Renal pelvis (tissue), 4 donors: ENCODE results near the gene NTN1. TPM values are rescaled to one million over a fixed set of nuclear protein-coding genes. Genes with fewer than 3 reads are reported as not detected.

Source experiments
- DNase-seq: peaks from one replicate; pipeline ENCODE4 v3.0.0-alpha.2; 2013
- polyA plus RNA-seq, 3 donors: library from polyadenylated mRNA; unstranded; fragments of 120-200 nt; gene quantifications; one replicate each; pipeline ENCODE4 v1.2.1, GENCODE V29; 2013; ENCODE audit not compliant: insufficient read length in 3 of 3

The NTN1 gene
- polyA plus RNA-seq, 3 donors: 0.90 to 5.1 (median 3.4) TPM

DNA sequence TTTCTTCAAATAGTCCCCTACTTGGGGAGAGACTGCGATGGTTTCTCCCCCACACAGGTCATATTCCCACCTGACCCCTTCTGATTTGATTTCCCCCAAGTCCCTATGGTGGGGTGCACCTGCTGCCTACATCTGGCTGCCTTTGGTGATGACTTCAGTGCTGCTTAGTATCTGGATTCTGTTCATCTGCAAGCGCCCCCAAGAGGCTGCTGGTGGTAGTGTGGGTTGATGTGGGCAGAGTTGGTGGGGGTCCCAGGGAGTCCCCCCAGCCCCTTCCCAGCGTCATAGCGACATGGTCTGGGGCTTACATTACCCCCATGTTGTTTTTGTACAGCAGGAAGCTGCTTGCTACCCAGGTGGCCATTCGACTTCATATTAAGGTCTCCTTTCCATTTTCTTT lies 99.2 kb downstream of the NTN1 start:
- no peak for DNase-seq

DNA sequence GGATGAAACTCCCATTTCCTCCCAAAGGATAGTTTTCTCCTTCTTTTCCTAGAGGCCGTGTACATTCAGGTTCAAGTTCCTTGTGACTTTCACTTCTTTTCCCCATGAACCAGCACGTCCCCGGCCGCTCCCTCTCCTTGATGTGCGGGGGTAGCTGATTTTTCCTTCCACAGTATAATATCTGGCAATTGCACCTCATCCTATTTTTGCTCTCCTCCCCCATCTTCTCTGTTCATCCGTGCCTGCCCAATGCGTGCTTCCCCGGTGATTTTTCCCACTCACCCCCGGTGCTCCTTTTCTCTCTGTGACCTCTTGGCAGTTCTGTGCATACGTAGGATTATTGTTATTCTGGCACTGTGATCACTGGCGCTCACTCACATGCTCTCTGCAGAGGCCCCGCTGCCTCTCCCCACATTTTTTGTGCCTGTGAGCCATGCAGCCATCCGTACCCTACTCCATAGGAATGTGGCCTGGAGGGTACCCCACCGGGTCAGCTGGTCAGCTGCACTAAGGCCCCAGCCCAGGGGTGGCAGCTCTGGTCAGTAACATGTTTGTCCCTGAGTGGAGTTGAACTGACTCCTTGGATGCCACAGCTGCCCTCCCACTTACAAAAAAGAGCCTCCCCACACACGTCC lies 100.0 kb downstream of the NTN1 start:
- no peak for DNase-seq

DNA sequence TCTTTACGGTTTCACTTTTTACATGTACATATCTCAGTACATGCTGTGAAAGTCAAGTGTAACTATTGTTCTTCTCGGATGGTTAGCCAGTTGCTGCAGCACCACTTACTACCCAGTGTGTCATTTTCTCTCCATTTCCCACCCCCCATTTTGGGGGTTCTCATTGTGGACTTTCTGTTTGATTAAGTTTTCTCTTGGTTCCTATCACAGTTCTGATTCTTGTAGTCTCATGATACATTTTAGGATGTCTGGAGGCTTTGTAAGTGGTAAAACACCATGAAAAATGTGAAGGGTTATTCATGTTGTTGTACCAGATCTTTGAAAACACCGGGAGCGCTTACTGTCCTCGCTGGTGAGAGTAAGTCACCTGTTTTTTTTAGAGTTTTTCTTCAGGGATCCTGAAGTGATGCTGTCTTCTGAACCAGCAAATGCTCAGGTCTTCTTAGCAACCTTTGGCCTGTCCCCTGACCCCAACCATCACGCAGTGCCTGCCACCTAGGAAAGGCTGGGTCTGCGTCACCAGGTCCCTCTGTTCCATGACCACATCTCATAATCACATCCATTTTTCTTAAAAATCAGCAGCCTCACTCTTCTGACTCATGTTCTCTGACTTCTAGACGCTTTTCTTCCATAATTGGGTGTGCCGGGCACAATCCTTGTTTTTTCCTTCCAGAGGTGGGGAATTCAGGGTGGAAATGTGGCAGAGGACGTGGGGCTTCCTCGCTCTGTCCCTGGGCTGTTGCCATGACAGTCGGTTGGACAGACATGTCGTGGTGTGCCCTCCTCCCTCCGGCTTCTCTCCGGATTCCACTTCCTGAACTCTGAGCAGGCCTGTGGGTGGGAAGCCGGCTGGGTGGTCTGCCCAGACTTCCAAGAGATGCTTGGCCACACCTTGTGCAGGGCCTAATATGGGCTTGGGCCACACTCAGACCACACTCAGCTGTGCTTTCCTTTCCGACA lies 102.6 kb downstream of the NTN1 start:
- DNase-seq: no peak

DNA sequence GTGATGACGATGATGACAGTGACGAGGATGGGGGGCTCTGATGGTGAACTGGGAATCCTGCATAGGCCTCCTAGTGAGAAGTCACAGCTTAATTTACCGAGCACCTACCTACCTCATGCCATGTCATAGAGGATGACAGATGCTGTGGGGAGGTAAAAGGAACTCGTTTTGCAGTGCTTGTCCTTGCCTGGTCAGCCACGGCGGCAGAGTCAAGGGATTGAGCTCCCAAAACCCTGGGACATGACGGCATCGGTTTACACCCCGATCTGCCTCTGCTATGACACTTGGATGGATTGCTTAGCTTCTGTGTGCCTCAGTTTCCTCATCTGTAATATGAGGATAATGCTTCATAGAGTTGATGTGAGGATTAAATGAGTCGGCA lies 103.2 kb downstream of the NTN1 start:
- no peak for DNase-seq

DNA sequence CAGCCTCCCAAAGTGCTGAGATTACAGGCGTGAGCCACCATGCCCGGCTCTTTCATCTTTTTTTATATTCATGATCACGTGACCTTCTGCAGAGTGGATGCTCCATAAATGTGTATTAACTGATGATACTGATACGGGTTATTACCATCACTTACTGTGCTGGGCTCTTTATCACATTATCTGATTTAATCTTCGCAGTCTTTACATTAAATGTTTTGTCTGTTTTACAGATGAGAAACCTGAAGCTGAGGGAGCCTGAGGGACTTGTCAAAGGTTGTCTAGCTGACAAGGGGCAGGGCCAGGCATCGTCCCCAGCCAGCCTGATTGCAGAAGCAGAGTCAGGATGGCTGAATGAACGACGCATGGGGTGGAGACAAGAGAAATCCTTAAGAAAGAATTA lies 104.4 kb downstream of the NTN1 start:
- DNase-seq: no peak

DNA sequence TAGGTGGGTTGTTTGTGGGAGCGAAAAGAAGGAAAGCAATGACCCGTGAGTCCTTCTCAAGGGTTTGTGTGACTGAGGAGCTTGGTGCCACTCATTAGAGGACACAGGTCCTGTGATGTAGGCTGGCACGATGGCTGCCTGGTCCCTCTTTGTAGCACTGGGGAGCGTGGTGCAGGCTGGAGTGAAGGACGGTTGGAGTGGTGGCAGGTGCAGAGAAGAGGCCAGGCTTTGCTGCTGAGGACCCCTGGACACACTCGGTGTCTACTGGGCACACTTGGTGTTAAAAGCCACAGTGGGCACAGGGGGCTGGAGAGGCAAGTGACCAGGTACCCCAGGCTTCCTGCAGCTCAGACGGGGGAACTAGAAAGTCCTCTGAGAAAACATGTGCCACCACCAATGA lies 106.0 kb downstream of the NTN1 start:
- no peak for DNase-seq

DNA sequence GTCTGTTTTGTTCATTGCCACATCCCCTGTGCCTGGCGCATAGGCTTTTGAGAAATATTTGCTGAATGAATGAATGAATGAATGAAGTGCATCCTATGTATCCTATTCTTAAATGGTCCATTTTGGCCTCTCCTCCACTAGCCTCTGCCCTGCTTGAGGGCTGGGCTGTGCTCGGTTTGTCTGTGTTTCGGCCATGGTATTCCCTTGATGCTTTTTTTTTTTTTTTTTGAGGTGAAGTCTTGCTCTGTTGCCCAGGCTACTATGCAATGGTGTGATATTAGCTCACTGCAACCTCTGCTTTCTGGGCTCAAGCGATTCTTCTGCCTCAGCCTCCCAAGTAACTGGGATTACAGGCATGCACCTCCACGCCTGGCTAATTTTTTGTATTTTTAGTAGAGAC lies 110.1 kb downstream of the NTN1 start:
- no peak for DNase-seq

DNA sequence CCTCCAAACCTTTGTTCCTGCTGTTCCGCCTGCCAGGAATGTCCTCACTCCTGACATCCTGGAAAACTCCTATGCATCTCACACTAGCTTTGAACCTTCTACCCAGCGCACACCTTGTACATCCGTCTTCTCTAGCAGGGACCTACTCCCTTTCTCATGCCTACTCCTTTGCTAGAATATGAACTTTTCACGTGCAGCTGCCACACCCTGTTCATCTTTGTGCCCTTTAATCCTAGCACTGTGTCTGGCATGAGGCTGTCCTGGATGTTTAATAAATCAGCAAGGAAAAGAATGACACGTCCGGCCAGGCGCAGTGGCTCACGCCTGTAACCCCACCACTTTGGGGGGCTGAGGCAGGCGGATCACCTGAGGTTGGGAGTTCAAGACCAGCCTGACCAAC lies 111.0 kb downstream of the NTN1 start:
- DNase-seq: no peak

DNA sequence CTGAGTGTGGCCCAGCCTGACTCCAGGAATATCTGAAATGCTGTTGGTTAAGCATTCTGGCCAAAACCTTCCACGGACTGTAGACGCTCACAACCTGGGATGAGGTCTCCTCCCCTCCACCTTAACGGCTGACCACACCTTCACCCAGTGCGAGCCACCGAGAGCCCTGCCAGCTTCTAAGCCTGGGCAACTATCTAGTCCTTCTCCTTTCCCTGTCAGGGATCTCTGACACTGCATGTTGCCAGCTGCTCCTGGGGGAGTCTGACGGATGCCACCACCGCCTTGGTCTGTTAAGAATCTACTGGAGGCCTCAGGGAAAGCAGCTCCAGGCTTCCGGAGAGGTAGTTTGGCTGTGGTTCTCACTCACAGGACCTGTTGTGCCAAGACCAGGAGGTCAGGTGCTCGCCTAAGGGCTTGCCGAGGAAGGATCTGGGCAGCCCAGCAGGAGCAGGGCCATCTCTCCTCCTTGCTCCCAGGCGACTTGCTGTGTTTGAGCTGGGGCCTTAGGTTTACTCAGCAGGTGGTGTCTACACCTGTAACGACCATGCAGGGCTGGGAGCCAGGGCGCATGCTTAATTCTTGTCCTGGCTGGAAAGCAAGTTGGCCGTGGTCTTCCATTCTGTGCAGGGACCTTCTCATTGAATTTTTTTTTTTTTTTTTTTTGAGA lies 111.8 kb downstream of the NTN1 start:
- DNase-seq: no peak

DNA sequence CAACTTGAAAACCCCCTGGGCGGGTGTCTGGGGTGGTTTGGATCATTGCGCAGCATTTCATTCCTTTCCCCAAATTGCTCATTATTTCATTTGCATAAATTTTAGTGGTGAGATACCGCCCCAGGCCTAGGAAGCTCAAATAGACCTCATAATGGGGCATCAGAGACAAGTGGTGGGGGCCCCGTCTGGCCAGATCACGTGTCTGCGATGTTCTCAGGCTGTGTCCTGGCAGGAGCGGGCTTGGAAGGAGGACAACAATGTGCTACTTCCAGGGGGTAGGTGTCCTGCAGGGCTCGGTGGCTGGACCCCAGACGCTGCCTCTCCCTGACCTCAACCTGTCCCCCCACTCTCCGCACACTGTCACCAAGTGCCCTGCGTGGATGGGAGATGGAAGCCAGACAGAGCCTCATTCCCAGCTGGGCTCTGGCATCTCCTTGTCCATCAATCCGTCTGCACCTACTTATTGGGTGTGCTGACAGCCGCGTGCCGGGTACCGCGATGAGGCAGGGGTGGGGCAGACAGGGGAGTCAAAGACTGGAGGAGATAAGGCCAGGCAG lies 116.9 kb downstream of the NTN1 start:
- no peak for DNase-seq

DNA sequence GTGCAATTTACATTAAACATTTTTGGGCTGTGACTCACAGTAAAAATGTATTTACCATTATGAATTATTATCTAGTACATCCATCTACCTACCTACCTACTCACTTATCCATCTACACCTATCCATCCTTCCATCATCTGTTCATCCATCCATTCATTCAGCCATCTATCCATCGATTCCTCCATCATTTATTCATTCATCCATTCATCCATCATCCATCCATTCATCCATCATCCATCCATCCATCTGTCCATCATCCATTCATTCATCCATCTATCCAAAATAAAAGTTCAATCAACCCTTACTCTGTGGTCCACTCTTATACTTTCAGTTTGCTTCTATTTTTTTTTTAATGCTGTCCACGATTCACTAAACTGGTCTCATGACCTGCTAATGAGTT lies 118.4 kb downstream of the NTN1 start:
- DNase-seq: no peak

DNA sequence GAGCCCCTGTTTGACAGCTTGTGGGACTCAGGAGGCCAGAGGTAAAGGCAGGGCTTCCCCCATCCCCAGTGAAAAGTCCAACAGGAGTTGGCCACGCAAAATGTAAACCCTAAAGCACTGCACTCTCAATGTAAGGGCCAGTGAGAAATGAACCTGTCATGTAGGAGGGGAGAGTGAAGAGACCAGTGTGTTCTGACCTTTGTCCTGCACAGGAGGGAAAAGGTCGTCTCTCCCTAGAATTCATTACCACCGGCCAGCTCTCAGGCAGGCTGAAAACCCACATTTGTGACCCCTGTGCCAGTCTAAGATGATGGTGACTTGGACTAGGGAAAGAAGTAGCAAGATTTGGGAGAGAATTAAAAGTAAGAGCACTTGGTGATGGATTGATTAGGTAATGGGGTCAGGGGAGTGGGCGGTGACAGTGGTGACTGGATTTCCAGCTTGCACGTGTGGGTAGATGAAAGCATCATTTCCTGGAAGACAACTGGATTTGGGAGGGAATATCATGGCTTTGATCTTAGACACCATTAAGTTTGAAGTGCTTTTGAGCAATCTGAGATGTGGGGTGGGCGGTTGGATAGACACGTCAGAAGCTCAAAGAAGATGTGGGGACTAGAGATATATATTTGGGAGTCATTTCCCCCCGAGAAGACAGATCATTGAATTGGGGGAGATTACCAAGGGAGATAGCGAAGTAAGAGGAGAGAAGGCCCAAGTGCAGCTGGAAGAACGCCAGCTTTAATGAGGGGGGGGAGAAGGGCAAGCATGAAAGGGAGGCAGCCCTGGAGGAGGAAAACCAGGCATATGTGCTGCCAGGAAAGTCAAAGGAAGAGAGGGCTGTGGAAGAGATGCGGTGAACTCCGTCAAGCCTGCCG lies 119.5 kb downstream of the NTN1 start:
- peak; percentile 64 for DNase-seq

DNA sequence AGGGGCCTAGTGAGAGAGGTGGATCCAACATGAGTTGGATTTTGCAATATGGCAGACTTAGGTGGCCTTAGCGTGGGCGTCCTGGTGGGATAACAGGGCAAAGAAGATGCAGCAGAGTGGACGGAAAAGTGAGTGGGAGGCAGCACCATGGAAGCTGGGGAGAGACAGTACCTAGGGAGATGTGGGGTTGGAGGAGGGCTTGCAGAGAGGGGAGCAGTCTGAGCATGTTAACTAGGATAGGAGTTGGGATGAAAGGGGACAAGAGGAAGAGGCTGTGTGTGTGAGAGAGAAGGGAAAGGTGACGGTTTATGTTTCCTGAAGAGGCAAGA lies 120.1 kb downstream of the NTN1 start:
- no peak for DNase-seq

DNA sequence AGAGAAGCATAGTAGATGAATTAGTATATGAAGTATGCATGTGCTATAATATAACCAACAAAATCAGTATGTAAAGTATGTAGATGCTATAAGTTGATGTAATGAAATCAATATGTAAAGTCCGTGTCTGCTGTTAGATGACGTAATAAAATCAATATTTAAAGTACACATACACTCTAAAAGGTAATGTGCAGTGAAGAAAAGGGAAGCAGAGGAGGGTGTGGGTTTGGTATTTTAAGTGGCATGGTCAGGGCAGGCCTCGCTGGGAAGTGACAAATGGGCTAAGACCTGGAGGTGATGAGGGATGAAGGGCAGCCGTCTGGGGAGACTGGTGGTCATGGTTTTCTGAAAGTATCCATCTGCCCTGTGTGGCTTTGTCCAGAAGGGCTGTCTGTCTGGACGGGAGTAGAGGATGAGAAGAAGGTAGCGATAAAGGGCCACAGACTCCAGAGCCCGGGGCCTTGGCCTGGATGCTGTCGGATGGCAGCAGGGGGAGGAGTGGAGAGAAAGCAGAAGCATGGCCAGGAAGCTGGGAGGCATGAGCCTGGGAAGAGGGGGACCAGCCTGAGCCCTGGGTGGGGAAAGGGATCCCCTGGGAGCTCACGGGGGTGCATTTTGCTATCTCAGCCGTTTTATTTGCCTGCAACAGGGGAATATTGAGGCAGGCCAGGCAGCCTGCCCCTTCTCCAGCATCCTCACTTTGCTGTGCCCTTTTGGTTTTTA lies 121.6 kb downstream of the NTN1 start:
- no peak for DNase-seq

DNA sequence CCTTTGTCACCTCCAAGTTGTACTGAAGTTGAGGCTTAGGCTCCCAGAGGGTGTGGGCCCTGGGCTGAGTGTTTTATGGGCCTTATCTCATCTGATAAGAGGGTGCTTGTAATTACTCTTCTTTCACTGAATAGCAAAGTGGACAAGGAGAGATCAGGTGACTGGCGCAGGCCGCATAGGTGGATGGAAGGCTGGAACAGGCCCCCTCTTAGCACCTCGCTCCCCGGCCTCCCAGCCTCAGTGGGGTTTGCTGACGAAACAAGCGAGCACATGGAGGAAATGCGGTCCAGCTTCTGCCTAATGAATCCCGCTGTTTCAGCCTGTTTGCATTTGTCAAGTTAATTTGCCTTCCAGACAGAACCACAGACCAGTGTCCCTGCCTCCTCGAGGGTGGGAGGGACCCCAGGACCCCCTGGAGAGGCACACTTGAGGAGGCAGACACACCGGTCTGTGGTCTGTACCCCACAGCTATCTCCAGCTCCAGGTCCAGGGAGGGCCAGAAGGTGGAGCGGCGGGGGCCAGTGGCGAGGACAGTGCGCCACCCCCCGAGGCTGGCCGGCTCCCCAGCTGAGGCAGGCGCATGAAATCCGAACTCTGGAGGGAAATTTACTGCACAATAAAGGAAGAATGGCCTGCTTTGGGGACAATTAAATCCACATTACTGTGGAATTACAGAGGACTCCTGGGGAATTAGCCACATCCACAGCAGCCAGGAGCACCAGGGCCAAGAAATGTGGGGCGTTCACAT lies 123.4 kb downstream of the NTN1 start:
- DNase-seq: no peak

DNA sequence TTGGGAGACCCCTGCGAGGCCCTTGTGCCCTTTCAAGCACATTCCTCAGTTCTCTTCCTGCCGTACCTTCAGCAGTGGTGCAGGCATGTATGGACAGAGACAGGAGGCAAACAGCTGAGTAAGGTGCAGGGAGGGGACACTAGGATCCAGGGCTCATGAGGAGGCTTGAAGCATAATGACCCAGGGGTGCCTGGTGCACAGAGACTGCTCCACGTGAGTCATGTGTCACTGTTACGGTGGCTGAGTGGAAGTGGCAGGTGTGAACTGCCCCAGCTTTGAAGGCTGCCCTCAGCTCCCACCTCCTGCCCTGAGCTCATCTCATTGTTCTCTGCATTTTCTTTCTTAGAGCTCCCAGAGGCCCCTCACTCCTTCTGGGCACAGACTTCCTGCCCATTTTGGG lies 124.8 kb downstream of the NTN1 start:
- DNase-seq: no peak

DNA sequence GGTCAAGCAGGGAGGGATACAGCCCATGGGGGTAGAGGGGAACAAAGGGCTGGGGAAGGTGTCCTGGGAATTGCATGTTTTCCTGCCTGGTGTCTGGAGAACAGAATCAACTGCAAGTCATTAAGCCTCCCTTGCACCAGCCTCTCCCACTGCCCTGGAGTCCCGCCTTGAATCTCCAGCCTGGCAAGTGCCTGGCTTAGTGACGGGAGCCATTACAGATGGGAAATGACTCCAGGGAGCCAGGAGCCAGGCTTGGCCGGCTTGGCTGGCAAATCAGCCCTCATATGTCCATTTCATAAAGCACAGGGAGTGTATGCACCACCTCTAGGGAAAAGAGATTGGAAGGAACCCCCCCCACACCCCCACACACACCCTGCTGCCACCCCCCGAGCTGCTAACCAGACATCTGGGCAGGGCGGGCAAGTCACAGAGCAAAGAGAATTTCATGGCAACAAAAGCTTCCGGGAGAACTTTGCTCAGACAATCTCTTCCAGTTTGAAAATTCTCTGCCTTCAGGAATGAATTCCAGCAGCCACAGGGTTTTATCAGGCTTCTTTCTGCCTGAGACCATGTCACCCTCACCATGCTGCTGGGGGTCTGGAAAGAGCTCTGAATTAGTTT lies 127.7 kb downstream of the NTN1 start:
- no peak for DNase-seq

DNA sequence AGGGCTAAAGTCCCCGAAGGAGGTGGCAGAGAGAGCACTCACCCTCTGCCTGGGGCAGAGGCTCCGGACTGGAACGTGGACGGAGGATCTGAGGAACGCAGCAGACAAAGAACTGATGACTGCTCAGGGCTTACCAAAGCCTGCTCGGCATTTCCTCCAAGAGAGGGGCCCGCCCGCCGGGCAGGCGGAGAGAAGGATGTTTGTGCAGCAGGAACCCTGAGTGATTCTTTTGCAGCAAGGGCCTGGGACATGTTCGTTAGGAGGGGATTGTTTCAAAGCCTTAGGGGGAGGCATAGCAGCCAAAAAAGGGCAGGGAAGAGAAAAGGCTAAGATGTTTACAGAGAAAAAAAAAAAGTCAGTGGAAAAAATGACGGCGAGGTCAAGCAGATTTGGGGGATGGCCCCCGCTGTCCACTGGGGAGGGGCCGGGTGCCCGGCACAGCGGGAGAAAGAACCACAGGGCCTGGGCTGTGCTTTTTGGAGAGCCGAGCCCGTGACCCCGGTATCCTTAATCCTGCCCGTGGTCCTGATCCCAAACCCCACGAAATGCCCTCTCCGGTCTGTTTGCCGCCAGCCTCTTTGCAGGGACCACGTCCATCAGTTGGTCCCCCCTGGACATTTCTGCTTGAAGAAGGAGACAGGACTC lies 129.3 kb downstream of the NTN1 start:
- DNase-seq: no peak

DNA sequence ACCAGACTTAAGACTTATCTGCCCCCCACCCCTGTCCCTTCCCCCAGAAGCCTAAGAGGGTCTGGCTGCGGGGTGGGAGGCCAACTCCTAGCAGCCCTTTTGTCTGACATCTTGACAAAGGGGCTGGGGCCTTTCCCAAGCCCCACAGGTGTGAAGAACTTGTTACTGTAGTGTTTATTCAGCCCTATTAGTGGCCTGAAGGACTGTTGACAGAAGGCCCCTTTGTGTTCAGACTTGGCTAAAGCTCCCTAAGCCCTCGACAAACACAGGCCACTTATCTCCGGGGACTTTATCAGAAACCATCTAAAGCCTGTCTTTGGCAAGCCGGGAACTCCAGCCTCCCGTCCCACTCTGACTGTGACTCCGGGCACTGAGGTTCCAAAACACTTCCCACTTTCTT lies 129.8 kb downstream of the NTN1 start:
- DNase-seq: no peak
